Kidney (tissue), 2 donors: ENCODE data around the gene ALB. TPM values are rescaled to one million over a fixed set of nuclear protein-coding genes. Genes with fewer than 3 reads are reported as not detected.

Source experiments
- polyA plus RNA-seq: library from polyadenylated mRNA; stranded (reverse); fragments of 350-450 nt; fragmentation: Illumina TruSeq; extraction: RNeasy Lipid Tissue Mini Kit (QIAGEN cat#74804); gene quantifications from one replicate; pipeline ENCODE4 v1.2.3, GENCODE V29; 2014; ENCODE audit warnings: low read depth, low replicate concordance; ENCODE audit not compliant: insufficient read depth
- total RNA-seq: library from RNA; stranded (reverse); fragmentation: NEBNext Ultra II Directional; extraction: Animal tissue kit (Norgen Biotek cat#: 25700); gene quantifications from one replicate; pipeline ENCODE4 v1.2.1, GENCODE V29; 2021
- donor health status: DM: yes; HTN: yes; CAD: no.

Gene ALB
- total and polyA plus RNA-seq, 2 donors from 2014 or later, result 0.19 to 172 TPM

Other genes with a start within 250 kb of the ALB start
- 67.7 TPM for gene ANKRD17, start 145.5 kb upstream of the ALB start, total RNA-seq
- gene ANKRD17, start 145.5 kb upstream of the ALB start, polyA plus RNA-seq, result 13.3 TPM
- not detected for gene AFP, start 31.9 kb downstream of the ALB start, total RNA-seq
- 11.6 TPM for gene AFP, start 31.9 kb downstream of the ALB start, polyA plus RNA-seq
- gene AFM, start 77.5 kb downstream of the ALB start, total RNA-seq, result not detected
- gene AFM, start 77.5 kb downstream of the ALB start, polyA plus RNA-seq, result 30.8 TPM
- 8.8 TPM for gene RASSF6, start 216.1 kb downstream of the ALB start, total RNA-seq
- gene RASSF6, start 216.1 kb downstream of the ALB start, polyA plus RNA-seq, result 4.7 TPM